Endothelial cell (in vitro differentiated cells): ENCODE results near the gene HSD17B10. TPM values are rescaled to one million over a fixed set of nuclear protein-coding genes. Genes with fewer than 3 reads are reported as not detected.

Source experiments
- DNase-seq: peaks from one replicate; pipeline ENCODE4 v3.0.0; 2021; ENCODE audit warnings: low spot score
- H3K27ac Mint-ChIP-seq: one replicate; pipeline ENCODE4 v1.8.0; 2021; ENCODE audit warnings: mixed read lengths, inconsistent platforms; ENCODE audit not compliant: unreplicated experiment
- H3K27me3 Mint-ChIP-seq: one replicate; pipeline ENCODE4 v1.8.0; 2021; ENCODE audit warnings: mild to moderate bottlenecking, moderate library complexity, mixed read lengths, inconsistent platforms; ENCODE audit not compliant: unreplicated experiment
- H3K36me3 Mint-ChIP-seq: one replicate; pipeline ENCODE4 v1.8.0; 2021; ENCODE audit warnings: mild to moderate bottlenecking, low read depth, mixed read lengths, inconsistent platforms; ENCODE audit not compliant: unreplicated experiment
- H3K4me1 Mint-ChIP-seq: one replicate; pipeline ENCODE4 v1.8.0; 2021; ENCODE audit warnings: mild to moderate bottlenecking, mixed read lengths, inconsistent platforms; ENCODE audit not compliant: unreplicated experiment
- H3K4me3 Mint-ChIP-seq: one replicate; pipeline ENCODE4 v1.8.0; 2021; ENCODE audit warnings: mild to moderate bottlenecking, mixed read lengths, inconsistent platforms; ENCODE audit not compliant: unreplicated experiment
- H3K9me3 Mint-ChIP-seq: one replicate; pipeline ENCODE4 v1.8.0; 2021; ENCODE audit warnings: mixed read lengths, inconsistent platforms; ENCODE audit not compliant: unreplicated experiment
- total RNA-seq: library from RNA; stranded (reverse); fragmentation: NEBNext Ultra II Directional; extraction: Animal tissue kit (Norgen Biotek cat#: 25700); gene quantifications from one replicate; pipeline ENCODE4 v1.2.1, GENCODE V29; 2021; ENCODE audit not compliant: unreplicated experiment
- TF ChIP-seq, protein P1 (sequence below): fragments of 200-600 bp; sonication (generic); IDR thresholded peaks from one replicate; pipeline ENCODE4 v1.5.0; 2021; ENCODE audit warnings: antibody characterized with exemption; ENCODE audit not compliant: unreplicated experiment

The HSD17B10 gene
- total RNA-seq, 1 donor from 2014 or later = 81.1 TPM

DNA sequence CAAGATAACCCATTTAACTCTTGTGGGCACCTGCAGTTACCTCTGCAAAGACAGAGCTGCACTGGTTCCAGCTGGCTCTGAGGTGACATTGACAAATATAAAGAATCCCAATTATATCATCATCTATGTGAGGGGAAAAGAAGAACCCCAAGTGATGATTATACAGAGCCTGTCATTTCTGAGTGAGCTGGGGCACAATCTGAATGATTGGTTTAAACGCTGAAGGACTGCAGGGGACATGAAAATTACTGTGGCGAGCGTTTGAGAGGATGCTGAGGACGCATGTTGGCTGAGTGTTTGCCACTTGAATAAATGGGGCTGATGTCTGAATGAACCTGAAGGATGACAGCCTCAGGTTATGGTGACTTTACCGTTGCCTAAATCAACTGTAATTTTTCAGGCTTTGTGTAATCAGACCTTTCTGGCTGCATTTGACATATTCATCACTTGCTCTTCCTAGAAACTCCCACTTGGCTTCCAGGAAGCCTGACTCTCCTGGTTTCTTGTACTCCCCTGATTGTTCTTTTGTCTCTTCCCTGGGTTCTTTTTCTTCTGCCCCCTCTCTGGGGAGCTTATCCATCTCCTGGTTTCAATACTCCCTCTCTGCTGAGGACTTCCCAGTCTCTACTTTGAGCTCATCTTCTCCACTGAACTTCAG, 4.1 kb upstream of the HSD17B10 start:
- Mint-ChIP-seq H3K9me3 (no peaks in the 10 kb centered on the region), H3K27ac (no peak overlapping the region), H3K27me3 (peaks cover 5% of the 10 kb centered on the region), H3K4me1 (peaks cover 15% of the 10 kb centered on the region), H3K4me3 (no peak overlapping the region), H3K36me3 (no peaks in the 10 kb centered on the region)
- TF ChIP-seq, protein P1, sequence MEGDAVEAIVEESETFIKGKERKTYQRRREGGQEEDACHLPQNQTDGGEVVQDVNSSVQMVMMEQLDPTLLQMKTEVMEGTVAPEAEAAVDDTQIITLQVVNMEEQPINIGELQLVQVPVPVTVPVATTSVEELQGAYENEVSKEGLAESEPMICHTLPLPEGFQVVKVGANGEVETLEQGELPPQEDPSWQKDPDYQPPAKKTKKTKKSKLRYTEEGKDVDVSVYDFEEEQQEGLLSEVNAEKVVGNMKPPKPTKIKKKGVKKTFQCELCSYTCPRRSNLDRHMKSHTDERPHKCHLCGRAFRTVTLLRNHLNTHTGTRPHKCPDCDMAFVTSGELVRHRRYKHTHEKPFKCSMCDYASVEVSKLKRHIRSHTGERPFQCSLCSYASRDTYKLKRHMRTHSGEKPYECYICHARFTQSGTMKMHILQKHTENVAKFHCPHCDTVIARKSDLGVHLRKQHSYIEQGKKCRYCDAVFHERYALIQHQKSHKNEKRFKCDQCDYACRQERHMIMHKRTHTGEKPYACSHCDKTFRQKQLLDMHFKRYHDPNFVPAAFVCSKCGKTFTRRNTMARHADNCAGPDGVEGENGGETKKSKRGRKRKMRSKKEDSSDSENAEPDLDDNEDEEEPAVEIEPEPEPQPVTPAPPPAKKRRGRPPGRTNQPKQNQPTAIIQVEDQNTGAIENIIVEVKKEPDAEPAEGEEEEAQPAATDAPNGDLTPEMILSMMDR = no peak
- no peak for DNase-seq

DNA sequence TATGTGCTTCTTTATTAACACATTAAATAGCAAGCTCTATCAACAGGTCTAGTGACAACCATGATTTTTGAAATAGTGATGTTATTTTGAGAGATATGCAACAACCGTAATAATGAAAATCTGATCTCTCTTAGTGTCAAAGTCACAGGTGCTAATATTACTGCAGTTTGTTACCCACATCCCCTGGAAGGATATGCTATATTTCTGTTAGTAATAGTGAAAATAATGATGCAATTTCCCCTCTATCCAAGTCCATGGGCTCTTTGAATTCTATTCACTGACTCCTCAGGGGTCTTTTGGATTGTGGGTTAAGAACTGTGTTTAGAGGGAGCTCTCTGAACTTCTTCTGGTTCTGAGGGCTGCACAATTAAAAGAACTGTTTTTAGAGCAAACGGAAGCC, 3.0 kb upstream of the HSD17B10 start:
- Mint-ChIP-seq H3K4me1 (peaks cover 15% of the 10 kb centered on the region), H3K4me3 (no peak overlapping the region), H3K27me3 (peaks cover 5% of the 10 kb centered on the region), H3K36me3 (no peaks in the 10 kb centered on the region), H3K27ac (no peak overlapping the region), H3K9me3 (no peaks in the 10 kb centered on the region)
- TF ChIP-seq, protein P1 = no peak
- no peak for DNase-seq

DNA sequence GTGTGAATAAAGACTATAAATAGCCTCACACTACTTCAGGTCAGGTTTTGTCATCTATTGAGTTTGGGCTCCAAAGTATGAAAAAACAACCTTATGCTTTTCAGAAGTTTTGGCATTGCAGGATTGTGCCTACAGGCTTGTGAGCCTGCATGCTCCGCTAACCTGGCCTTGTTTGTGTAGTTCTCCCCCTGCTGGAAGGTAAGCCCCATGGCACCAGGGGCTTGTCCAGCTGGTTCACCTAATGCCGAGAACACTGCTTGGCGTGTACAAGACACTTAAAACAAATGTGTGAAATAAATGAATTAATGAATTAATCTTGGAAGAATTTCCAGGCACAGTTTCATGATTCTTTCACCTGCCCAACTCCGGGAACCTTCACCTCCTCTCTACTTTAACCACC, 1.8 kb upstream of the HSD17B10 start:
- no peaks in the 10 kb centered on the region for H3K9me3 Mint-ChIP-seq

DNA sequence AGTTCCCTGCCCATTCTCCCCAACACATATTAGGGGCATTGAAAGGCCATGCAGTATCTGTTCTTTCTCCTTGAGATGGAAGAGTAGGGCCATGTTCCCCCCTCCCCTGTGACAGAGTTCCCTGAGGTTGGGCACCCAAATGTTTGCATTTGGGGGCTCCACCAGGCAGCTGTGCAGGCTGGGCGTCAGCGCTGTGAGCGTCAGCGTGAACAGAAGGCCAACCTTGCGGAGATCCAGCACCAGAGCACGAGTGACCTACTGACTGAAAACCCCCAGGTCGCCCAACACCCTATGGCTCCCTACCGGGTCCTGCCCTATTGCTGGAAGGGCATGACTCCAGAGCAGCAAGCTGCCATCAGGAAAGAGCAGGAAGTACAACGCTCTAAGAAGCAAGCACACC, 3.9 kb downstream of the HSD17B10 start:
- Mint-ChIP-seq H3K4me3 (no peak overlapping the region), H3K36me3 (peaks cover 15% of the 10 kb centered on the region), H3K27ac (no peak overlapping the region), H3K27me3 (no peaks in the 10 kb centered on the region), H3K9me3 (no peaks in the 10 kb centered on the region), H3K4me1 (peaks cover 10% of the 10 kb centered on the region)
- TF ChIP-seq, protein P1 = no peak
- no peak for DNase-seq

More for the DNA sequence above, 1.8 kb upstream of the HSD17B10 start:
- Mint-ChIP-seq H3K4me1 (peaks cover 15% of the 10 kb centered on the region), H3K27ac (no peak overlapping the region), H3K27me3 (peaks cover 5% of the 10 kb centered on the region), H3K4me3 (no peak overlapping the region), H3K36me3 (no peaks in the 10 kb centered on the region)
- peak; percentile 51 for DNase-seq
- TF ChIP-seq, protein P1 = peak; percentile 57

DNA sequence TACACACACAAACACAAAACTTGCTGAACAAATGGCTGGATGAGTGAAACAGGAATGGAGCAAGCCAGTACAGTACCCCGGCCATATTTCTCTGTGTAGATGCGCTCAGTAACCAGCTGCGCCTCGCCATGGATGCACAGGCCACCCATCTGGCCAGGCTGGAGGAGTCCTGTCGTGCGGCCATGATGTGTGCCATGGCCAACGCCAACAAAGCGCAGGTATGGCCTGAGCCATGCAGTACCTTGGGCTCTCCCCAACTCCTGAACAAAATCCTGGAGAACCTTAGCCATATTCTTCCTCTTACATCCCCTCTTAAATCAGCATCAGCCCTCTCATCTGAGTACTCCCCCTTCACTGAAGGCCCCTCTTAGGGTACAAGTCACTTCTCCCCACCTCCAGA, 4.4 kb downstream of the HSD17B10 start:
- DNase-seq = no peak
- Mint-ChIP-seq H3K4me3 (no peak overlapping the region), H3K36me3 (peaks cover 15% of the 10 kb centered on the region), H3K27ac (no peak overlapping the region), H3K9me3 (no peaks in the 10 kb centered on the region), H3K27me3 (no peaks in the 10 kb centered on the region), H3K4me1 (peaks cover 10% of the 10 kb centered on the region)
- TF ChIP-seq, protein P1 = no peak
